GM12864 (cell line): ENCODE measurements around the gene FFAR4.

ENCODE experiments used
- DNase-seq: peaks from one replicate; pipeline ENCODE4 v3.0.0-alpha.2; 2011; ENCODE audit warnings: low read depth
- H3K4me3 ChIP-seq: 2 replicates; pipeline ENCODE4 v1.5.1; 2011; ENCODE audit warnings: mild to moderate bottlenecking, low read depth, low read length, control low read depth
- TF ChIP-seq, protein P1 (sequence below): IDR thresholded peaks from 2 replicates; pipeline ENCODE4 v1.5.1; 2011; ENCODE audit warnings: low read depth, mild to moderate bottlenecking, moderate library complexity, low read length, control low read depth, inconsistent platforms; ENCODE audit errors: missing control alignments

FFAR4 gene

DNA sequence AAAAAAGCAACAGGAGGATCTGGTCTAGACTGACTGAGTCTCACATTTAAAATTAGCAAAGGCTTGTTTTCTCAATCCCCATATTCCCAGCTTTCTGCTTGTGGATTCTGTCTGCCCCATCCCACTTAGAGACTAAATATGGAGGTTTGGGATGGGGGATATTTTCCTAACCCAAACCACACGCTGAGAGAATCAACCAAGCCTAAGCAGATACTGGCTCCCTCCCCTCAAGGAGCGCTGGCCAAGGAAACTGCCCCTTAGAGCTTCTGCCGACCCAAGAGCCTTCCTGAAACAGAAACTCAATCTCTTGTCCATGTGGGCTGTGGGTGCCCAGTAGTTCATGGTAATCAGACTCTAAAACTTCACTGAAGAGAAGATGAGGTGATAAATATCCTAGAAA, 3.9 kb downstream of the FFAR4 start:
- no peak overlapping the region for H3K4me3 ChIP-seq
- DNase-seq = no peak
- TF ChIP-seq, protein P1, sequence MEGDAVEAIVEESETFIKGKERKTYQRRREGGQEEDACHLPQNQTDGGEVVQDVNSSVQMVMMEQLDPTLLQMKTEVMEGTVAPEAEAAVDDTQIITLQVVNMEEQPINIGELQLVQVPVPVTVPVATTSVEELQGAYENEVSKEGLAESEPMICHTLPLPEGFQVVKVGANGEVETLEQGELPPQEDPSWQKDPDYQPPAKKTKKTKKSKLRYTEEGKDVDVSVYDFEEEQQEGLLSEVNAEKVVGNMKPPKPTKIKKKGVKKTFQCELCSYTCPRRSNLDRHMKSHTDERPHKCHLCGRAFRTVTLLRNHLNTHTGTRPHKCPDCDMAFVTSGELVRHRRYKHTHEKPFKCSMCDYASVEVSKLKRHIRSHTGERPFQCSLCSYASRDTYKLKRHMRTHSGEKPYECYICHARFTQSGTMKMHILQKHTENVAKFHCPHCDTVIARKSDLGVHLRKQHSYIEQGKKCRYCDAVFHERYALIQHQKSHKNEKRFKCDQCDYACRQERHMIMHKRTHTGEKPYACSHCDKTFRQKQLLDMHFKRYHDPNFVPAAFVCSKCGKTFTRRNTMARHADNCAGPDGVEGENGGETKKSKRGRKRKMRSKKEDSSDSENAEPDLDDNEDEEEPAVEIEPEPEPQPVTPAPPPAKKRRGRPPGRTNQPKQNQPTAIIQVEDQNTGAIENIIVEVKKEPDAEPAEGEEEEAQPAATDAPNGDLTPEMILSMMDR = no peak

DNA sequence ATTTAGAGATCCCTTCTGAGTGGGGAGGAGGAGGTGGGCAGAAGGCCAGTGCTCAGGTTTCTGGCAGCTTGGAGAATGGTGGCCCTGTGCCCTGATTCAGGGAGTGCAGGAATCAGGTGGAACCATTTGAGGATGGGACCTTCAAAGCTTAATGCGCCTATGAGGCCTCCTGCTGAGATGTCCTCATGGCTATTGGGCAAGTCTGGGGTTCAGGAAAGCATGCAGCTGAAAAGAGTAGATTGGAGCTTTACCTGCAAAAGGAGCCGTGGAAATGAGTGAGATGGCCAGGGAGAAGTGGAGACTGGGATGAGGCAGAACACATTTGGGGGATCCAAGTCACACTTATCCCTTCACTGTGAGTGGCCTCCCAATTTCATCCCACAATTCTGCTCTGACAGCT, 6.1 kb downstream of the FFAR4 start:
- TF ChIP-seq, protein P1 = no peak
- no peak for DNase-seq
- no peak overlapping the region for H3K4me3 ChIP-seq

DNA sequence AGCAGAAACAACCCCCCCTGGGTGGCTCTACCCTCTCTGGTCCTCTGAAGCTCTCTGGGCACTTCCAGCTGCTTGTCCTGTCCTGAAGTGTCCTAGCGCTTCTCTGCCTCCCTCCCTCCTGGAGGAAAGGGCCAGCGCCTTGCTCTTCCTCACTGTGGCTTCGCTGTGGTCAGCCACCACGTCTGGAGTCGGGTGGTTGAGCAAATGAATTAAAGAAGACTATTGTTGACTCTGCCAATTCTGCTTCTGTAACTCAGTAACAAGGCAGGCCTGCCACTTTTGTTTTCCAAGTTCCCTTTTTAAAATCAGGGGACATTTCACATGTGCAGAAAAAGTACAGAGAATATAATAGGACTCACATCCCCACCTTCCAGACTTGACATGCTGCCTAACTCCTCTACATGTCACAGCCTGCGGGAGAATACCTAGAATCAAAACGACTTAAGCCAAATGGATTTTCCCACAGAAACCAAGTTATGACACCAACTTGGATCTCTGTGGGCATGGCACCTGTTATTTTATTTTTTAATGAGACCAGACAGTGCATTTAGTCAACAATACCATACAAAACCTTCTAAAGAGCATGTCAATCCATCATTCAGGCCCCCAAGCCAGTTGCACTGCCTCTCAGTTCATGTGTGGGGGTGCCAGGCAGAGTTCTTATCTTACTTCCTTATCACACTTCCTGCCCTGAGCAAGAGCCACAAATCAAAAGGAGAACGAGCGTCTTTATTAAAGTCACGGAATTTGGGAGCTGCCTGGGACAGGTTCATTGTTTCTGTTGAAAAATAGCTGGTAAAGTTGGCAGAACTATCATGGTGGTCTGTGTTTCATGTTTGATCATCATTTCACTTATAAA, 6.8 kb downstream of the FFAR4 start:
- H3K4me3 ChIP-seq = no peak overlapping the region
- no peak for DNase-seq
- TF ChIP-seq, protein P1 = no peak

DNA sequence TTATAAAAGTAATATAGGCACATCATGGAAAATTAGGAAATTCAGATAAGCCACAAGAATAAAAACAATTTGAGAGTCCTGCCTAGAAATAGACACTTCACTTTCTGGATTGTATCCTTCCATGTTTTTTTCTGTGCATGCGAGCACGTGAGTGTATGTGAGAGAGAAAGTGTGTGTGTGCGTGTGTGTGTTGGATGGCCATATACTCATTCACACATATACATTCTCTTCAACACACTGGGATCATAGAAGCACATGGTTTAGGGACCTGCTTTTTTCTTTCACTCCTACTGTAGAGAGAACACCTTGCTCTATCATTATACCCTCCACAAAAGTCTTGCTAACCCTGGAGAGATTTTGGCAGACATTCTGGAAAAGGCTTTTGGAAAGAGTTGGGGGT, 7.5 kb downstream of the FFAR4 start:
- no peak for DNase-seq
- no peak overlapping the region for H3K4me3 ChIP-seq
- TF ChIP-seq, protein P1 = no peak

DNA sequence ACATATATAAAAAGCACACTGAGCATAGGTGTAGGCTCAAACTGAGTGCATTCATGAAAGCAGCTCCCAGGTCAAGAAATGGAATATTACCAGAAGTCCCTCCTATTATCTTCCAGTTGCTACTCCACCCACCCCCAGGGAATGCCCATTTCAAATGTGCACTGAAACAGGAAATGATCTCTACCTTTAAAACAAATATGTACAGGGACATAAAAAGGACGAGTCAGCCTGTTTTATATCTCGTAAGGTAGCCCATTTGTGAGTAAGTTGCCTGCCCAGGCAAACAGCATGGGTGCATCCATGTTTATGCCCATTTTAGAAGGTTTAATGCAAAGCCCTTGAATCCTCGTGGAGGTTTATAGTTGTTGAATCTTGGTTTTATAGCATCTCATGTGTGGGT, 10.4 kb downstream of the FFAR4 start:
- H3K4me3 ChIP-seq = no peak overlapping the region
- DNase-seq = no peak
- TF ChIP-seq, protein P1 = no peak

DNA sequence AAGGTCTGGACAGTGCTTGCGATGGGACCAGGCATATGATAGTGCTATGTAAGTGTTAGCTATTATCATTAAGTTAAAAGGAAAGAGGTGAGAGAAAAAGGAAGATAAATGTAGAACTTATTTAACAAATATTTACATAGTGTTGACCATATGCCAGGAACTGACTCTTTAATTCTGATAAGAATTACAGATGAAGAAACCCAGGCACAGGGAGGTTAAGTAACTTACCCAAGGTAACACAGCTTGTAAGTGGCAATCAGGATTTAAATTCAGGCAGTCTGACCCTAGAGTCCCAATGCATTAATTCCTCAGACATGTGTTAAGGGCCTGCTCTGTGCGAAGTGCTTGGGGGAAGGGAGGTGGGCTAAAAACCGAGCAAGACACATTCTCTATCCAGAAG, 11.1 kb downstream of the FFAR4 start:
- H3K4me3 ChIP-seq = no peak overlapping the region
- TF ChIP-seq, protein P1 = no peak
- no peak for DNase-seq

DNA sequence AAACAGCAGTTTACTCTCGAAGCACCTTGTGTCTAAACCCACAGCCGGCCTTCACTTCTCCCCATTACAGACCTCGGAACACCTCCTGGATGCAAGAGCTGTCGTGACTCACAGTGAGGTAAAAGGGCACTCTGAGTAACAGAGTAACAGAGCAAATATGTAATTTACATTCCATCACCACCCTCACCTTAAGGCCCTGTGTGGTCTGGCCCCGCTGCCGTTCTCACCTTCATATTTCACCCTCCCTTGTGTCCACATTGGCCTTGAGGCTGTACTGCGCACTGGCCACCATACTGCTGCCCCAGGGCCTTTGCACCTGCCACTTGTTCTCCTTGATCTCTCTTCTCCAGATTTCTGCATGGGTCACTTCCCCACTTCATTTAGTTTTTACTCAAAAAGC, 12.6 kb downstream of the FFAR4 start:
- TF ChIP-seq, protein P1 = no peak
- H3K4me3 ChIP-seq = no peak overlapping the region
- no peak for DNase-seq
